Breast epithelium (tissue), 3 donors: ENCODE measurements around the gene GCNA.

Experiments
- POLR2A ChIP-seq: fragments of 450-650 bp; IDR thresholded peaks from one replicate; pipeline ENCODE4 v1.6.1; 2016; ENCODE audit warnings: antibody characterized with exemption, mild to moderate bottlenecking, moderate library complexity
- POLR2AphosphoS5 ChIP-seq, 3 donors: sonication (generic); formaldehyde crosslinking; IDR thresholded peaks; one replicate each; pipeline ENCODE4 v1.6.1; 2017; ENCODE audit warnings: antibody characterized with exemption in 3 of 3
- TF ChIP-seq, protein P1 (sequence below), 3 donors: fragments of 450-650 bp; IDR thresholded peaks; one replicate each; pipeline ENCODE4 v1.5.1; 2016 to 2017; ENCODE audit warnings: antibody characterized with exemption in 3 of 3, mild to moderate bottlenecking in 3 of 3, moderate library complexity in 3 of 3

GRCh38 chrX:71563921-71564320 is 14.3 kb upstream of the GCNA start:
- TF ChIP-seq, protein P1, sequence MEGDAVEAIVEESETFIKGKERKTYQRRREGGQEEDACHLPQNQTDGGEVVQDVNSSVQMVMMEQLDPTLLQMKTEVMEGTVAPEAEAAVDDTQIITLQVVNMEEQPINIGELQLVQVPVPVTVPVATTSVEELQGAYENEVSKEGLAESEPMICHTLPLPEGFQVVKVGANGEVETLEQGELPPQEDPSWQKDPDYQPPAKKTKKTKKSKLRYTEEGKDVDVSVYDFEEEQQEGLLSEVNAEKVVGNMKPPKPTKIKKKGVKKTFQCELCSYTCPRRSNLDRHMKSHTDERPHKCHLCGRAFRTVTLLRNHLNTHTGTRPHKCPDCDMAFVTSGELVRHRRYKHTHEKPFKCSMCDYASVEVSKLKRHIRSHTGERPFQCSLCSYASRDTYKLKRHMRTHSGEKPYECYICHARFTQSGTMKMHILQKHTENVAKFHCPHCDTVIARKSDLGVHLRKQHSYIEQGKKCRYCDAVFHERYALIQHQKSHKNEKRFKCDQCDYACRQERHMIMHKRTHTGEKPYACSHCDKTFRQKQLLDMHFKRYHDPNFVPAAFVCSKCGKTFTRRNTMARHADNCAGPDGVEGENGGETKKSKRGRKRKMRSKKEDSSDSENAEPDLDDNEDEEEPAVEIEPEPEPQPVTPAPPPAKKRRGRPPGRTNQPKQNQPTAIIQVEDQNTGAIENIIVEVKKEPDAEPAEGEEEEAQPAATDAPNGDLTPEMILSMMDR (IDR thresholded peaks at IDR 0.05) = no peak
- TF ChIP-seq POLR2A (no peak), POLR2AphosphoS5 (IDR thresholded peaks at IDR 0.05) (no peak)
